ENCODE data around the gene UGT1A10. TPM values are rescaled to one million over a fixed set of nuclear protein-coding genes. Genes with fewer than 3 reads are reported as not detected.
"Not testable (repeated sequence)": the region's sequence is repeated elsewhere in the genome, so short reads cannot be mapped to it uniquely, and the experiment has no call there.

The UGT1A10 gene
- total RNA-seq, 1 donor from 2014 or later, result 3.0 TPM

- not testable (repeated sequence) for DNase-seq (ENCODE audit: low spot score)
Observed at GRCh38 chr2:233655943-233656342, 19.7 kb downstream of the UGT1A10 start.

- no peak for DNase-seq (ENCODE audit: low spot score)
Observed at GRCh38 chr2:233656443-233656842, 20.2 kb downstream of the UGT1A10 start.

DNA sequence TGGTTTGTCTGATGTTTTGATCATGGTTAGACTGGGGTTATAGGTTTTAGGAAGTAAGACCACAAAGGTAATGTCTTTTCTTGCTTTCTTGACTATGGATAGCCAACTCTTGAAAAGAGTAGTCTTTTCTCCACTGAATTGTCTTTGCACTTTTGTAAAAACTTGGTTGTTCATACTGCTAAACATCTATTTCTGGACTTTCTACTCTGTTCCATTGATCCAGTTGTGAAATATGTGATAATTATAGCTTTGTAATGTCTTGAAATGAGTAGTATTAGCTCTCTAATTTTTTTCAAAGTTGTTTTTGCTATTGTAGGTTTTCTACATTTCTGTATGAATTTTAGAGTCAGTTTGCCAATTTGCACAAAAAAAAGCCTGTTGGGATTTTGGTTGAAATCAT, 22.4 kb downstream of the UGT1A10 start:
- DNase-seq (ENCODE audit: low spot score), result no peak

- no peak for DNase-seq (ENCODE audit: low spot score)
Observed at GRCh38 chr2:233663911-233664310, 27.7 kb downstream of the UGT1A10 start.

GRCh38 chr2:233668605-233669260, 32.5 kb downstream of the UGT1A10 start:
- no peak for DNase-seq (ENCODE audit: low spot score)

- DNase-seq (ENCODE audit: low spot score), result no peak
Observed at GRCh38 chr2:233671290-233672161, 35.3 kb downstream of the UGT1A10 start, which contains the start of gene UGT1A9. Gene UGT1A9 (plus strand): TSS chr2:233671898. CDS start chr2:233671935, 37 bp downstream.

GRCh38 chr2:233672886-233673285, 36.6 kb downstream of the UGT1A10 start:
- no peak for DNase-seq (ENCODE audit: low spot score)

- no peak for DNase-seq (ENCODE audit: low spot score)
Observed at GRCh38 chr2:233673896-233674295, 37.6 kb downstream of the UGT1A10 start.

DNA sequence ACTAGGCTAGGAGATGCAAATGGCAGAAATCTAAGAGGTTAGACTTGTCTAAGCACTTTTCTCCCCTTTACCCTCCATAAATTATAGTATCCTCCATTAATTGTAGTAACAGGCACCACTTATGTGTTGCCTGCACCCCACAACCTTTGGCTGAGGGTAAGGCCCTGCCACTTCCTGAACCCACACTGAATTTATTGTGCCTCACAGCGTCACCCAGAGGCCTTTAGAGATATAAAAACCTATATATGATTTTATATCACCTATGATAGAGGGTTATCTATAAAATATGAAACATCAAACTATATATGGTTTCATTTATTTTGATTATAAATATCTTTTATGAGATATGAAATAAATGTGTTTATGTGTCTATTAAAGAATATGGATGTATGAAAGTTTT, 38.1 kb downstream of the UGT1A10 start:
- no peak for DNase-seq (ENCODE audit: low spot score)

DNA sequence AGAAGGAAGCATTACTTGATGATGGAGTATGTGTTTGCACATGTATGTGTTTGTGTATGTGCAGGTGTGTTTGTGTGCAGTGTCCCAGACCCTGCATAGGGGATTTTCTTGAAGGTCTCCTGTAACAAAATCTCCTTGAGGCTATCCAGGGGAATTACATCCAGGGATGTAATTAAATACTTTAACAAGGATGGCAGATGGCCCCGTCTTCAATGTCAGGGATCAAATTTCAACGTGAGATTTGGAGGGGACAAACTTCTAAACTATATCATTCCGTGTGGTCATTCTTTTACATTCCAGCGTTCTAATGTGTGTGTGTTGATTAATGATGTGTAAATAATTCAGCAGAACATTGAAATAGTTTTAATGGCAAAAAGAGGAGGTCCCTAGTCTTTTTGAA, 38.7 kb downstream of the UGT1A10 start:
- DNase-seq (ENCODE audit: low spot score), result no peak

DNA sequence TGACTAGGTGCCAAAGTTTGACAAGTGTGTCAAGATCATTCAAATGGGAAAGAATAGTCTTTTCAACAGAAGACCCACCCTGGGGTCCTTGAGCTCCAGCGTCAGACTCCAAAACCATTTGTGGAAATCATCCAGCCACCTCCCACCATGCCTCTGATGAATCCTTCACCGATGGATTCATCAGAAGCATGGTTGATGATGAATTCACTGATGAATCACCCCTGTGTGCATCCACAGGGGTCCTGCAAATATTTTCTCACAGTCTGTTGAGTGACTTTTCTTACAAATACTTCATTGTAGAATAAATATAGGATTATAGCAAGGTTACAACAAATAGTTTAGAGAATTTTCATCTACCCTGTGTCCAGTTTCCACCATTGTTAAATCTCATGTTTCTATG, 39.8 kb downstream of the UGT1A10 start:
- no peak for DNase-seq (ENCODE audit: low spot score)

DNA sequence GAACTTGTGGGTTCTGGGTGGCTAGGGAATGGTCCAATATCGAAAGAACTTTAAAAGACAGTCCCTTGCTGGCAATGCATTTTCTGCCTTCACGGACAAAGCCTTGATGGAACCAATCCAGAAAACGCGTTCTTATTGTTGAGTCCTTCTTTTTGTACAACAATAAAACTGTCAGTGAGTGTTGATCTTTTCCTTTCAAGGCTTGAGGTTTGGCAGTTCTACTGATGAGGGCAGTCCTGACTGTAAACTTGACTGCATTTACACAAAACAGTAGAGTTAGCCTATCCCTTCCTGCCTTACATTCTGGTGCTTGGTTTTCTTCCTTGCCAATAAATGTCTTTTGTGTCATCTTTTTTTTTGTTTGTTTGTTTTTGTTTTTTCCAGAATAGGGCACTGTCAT, 42.9 kb downstream of the UGT1A10 start:
- no peak for DNase-seq (ENCODE audit: low spot score)

DNA sequence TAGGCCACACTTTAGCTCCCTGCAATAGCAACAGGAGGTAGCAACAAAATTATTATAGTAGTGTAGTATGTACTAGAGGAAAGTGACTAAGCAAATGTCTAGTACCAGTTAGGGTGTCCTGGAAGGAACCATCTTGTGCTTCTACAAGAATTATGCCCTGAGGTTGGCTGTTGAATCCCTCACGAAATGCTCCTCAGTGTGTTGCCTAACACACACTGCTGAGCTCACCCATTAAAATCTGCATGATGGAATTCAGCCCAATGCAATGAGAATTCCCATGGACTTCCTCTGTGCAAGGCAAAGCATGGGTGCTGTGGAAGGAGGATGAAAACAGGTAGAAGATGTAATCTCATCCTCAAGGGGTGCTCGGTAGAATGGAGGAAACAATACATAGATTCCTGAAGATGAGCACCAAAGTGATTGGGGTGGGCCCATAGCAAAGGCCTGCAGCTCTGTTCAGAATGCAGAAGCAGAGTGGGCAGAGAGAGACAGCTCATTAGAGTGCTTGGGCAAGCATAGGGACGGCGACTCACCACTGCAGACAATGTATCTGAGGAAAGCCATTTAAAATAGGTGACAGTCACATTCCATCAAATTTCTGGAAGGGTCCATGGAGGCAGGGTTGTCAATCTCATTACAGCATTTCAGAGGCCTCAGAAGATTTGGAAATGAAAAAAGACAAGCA, 44.3 kb downstream of the UGT1A10 start:
- DNase-seq (ENCODE audit: low spot score), result no peak

DNA sequence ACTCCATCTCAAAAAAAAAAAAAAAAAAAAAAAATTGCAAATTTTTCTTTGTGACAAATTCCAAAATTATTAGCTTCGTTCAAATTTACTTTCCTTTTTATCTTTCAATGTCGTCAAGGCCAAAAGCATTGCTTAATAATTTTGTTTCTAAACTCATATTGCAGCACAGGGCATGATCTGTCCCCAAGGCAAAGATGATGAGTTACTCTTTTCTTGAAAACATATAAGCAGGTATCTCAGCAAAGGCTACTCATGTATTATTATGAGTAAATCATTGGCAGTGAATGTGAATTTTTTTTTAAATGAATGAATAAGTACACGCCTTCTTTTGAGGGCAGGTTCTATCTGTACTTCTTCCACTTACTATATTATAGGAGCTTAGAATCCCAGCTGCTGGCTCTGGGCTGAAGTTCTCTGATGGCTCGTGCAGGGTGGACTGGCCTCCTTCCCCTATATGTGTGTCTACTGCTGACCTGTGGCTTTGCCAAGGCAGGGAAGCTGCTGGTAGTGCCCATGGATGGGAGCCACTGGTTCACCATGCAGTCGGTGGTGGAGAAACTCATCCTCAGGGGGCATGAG, 45.4 kb downstream of the UGT1A10 start, which contains the start of gene UGT1A7:
UGT1A7 (plus strand) TSS at position 381 of the 579 bp plus-strand sequence; CDS start at position 418, 37 bp downstream.
- DNase-seq (ENCODE audit: low spot score), result no peak

GRCh38 chr2:233684640-233685039, 48.4 kb downstream of the UGT1A10 start:
- no peak for DNase-seq (ENCODE audit: low spot score)

DNA sequence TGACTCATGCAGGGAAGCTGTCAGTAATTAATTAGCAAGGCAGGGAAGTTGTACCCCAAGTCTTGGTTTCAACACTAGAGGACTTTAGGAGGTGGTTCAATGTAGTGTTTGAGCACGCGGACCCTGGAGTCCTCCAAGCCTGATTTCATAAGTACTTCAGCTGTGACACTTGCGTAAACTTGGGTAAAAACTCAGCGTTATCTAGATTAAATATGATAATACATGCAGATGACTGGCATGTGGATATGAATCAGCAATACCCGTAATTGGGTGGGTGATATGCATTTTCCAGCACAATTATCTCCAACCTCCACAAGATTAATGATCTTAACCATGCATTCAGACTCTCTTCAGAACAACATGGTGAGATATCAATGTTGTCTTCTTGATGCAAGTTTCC, 50.7 kb downstream of the UGT1A10 start:
- no peak for DNase-seq (ENCODE audit: low spot score)

- DNase-seq (ENCODE audit: low spot score), result no peak
Observed at GRCh38 chr2:233688341-233688740, 52.1 kb downstream of the UGT1A10 start.

DNA sequence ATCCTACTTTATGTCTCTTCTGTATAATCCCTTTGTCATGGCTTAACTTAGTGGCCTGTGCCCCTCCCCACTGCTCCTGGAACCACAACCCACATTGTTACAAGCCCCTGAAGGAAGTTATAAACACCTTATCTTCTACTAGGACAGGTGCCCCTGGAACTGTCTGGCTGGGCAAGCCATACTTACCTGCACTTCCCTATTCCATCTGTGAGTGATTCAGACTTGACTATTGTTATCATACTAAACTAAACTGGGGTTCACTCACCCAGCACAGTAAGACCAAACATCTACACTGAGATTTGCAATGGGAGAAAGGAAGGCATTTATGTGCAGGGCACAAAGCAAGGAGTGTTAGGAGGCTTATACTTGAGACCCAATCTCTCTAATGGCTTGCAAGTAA, 52.8 kb downstream of the UGT1A10 start:
- no peak for DNase-seq (ENCODE audit: low spot score)

GRCh38 chr2:233689501-233689900, 53.3 kb downstream of the UGT1A10 start:
- no peak for DNase-seq (ENCODE audit: low spot score)

GRCh38 chr2:233690444-233690843, 54.2 kb downstream of the UGT1A10 start:
- no peak for DNase-seq (ENCODE audit: low spot score)

GRCh38 chr2:233691443-233692433, 55.5 kb downstream of the UGT1A10 start:
- DNase-seq (ENCODE audit: low spot score), result peak; percentile 91
